GM19467 (cell line): ENCODE results near the gene RYR2.
"Not testable (repeated sequence)": the region's sequence is repeated elsewhere in the genome, so short reads cannot be mapped to it uniquely, and the experiment has no call there.

ENCODE experiments used
- ATAC-seq: cut with Tn5 transposase; IDR thresholded peaks from one replicate; pipeline ENCODE4 v1.9.1; 2021; ENCODE audit warnings: mild to moderate bottlenecking, moderate library complexity; ENCODE audit not compliant: unreplicated experiment

RYR2 gene

DNA sequence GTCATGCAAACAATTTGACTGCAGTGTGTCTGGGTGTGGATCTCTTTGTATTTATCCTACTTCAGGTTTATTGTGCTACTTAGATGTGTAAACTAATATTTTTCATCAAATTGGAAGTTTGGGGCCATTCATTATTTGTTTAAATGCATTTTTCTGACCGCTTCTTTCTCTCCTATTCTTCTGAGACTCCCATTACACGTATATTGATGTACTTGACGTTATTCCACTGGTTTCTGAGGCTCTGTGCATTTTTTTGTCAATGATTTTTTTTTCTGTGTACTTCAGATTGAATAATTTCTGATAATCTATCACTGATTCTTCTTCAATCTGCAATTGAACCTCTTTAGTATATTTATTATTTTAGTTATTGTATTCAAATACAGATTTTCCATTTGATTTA lies 276.8 kb downstream of the RYR2 start:
- ATAC-seq: no peak

DNA sequence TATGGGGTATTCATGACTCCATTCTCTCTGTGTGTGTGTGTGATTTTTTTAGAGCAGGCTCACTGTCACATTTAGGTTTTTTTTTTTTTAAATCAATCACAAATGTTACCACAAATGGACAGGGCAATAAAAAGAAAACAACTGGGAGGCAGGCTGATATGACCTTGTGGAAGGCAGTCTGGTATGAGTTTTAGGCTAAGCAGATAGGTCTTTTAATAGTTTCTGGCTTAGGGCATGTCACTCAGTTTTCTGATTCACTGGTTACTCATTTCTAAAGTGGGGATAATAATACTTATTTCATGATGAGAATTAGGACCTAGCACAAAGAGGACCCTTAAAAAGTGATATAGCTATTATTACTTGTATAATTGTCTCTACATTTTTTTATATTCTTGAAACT lies 278.9 kb downstream of the RYR2 start:
- ATAC-seq: no peak

DNA sequence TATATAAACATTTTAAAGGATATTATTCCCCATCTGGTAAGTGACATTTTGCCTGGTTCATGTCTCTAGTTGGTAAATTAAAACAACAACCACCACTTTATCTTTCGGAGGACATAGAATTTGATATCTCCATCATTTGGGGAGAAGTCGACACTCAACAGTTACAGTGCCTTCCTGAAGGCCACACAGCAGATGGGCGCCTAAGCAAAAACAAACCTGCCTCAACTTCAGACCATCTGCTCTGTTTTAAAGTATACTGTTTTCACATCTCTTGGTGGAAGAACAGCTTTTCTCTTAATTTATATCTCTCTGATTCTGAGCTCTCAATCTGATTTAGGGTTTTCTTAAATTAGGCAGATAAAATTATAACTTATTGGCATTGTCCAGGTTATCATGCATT lies 282.2 kb downstream of the RYR2 start:
- no peak for ATAC-seq

DNA sequence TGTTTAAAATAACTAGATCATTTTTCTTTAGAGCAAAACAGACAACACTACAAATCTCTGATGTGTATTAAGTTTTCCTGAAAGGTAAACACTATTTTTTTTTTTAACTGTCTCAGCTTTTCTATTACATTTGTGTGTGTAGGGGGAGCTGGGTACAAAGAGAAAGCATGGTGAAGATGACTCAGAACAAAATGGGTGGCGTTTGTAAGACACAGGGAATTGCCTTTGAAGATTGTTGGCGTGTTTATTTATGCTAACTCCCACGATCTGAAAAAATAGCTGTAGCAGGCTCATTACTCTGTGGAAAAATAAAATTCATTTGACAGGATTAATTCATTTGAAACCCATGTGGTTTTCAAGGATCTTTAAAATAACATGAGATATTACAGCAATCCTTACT lies 285.1 kb downstream of the RYR2 start:
- no peak for ATAC-seq

DNA sequence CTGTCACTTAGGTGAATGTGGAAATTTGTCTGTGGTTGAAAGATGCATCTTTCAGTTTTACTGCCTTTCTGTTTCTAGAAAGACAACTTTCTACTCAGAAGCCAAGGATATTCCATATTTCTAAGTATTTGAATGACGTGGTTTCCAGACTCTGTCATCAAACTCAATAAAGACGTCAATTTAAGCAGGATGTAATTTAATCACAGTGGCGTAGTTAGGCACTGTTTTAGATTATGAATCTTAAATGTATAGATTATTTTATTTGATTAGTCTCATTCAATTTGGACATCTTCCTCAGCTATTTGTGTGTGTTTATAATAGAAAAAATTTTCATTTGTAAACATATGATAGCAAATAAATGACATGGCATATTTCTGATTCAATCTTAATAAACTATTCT lies 298.9 kb downstream of the RYR2 start:
- ATAC-seq: no peak

DNA sequence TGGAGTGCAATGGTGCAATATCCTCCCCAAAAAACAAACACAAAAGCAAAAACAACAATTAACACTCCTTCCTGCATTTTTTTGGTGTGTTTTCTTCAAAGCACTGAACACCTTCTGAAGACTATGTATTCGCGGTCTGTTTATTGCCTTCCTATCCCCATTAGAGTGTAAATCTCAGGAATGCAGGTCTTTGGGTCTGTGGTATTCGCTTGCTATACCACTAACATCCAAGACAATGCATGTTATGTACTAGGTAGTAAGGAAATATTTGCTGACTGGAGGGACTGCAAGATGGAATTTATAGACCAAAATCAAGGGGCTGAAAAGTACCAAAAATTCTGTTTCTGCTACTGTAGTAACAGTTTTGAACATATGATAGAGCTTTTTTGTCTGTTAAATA lies 299.4 kb downstream of the RYR2 start:
- no peak for ATAC-seq

DNA sequence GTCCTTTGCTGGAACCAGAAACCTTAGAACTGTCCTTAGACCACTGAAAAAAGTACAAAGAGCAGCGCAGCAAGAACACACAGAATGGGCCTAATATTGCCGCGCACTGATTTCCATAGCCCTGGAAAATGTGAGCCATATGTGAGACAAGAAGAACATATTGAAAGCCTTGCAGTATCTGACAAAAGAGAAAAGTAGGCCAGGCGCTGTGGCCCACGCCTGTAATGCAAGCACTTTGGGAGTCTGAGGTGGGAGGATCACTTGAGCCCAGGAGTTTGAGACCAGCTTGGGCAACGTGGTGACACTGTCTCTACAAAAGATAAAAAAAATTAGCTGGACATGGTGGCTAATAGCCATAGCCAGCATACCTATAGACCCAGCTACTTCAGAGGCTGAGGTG lies 300.7 kb downstream of the RYR2 start:
- ATAC-seq: no peak

DNA sequence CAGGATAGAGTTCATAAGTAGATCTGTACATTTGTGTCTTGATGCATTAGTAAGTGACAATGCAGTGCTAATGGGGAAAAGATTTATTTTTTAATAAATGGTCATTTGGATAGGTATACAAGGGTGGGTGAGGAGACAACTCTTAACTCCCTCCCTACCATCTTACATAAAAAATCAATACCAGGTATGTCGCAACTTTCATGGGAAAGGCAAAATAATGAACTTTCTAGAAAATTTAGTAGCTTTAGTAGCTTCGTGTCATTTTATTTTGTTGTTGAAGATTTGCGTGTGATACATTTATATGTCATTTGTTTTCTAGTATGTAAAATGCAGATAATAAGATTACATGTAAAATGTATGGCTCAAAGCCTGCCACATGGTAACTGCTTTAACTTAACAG lies 310.8 kb downstream of the RYR2 start:
- no peak for ATAC-seq

DNA sequence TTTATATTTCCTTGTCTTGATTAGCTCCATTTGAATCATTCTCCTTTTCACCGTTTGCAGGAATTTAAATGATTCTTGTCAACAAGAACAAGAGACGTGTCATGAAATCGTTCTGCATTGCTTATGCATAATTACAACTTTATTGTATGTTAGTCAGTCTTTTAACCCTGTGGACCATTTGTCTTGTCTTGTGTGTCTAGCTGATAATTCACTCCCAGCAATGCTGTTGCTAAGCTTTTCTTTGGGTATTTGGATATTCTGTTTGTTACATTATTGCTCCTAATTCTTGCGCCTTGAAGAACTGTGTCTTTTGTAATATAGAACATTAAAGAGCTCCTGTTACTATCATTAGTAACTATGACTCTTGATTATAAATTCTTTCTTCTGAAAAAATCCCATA lies 311.9 kb downstream of the RYR2 start:
- ATAC-seq: no peak

DNA sequence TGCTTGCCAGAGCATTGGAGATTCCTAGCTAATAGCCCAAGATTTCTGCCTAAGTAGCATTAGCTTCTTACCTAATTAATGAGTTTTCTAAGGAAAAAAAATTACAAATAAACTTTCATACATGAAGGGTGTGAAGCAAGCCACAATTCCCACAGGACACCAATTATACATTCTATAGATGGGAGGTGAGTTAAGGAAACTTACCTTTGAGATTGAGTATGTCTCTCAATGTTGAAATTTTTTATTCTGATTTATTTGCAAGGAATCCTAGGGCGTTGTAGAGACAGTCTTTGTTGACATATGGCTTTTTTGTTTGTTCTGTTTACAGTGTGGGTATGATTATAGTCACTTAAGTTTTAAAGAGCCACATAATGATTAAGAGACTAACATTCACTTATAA lies 313.0 kb downstream of the RYR2 start:
- ATAC-seq: no peak

DNA sequence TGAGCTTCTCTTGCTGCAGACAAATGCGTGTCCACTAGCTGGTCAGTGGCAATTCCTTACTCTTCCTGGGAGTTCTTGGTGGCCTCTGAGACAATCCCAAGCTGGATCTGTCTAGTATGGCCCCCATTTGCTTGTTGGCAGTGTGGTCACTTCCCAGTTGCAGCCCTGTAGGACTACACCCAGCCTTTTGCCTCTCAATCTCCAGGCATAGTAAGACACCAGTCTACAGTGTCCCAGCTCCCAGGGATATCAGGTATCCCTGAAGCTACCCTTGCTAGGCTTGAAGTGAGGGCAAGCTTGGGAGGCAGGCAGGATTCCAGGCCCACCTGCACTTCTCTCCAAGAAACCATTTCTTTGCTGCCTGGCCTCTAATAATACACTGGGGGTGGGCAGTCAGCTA lies 316.6 kb downstream of the RYR2 start:
- ATAC-seq: no peak

DNA sequence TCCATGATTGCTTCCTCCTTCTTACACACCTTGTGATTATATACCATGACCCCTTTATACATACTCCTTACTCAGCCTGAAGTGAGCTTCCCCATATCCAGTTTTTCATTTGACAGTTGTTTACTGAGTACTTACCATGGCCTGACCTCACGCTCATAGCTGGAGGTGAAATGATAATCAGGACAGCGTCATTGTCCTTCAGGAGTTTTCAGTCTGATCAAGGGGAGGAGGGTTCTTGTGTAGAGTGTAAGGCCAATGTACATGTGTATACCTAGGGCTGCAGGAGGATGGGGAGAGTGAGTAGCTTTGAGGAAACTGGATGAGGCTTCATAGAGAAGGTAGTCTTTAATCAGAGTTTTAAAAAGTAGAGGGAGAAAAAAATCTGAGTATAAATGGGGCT lies 325.8 kb downstream of the RYR2 start:
- ATAC-seq: no peak

DNA sequence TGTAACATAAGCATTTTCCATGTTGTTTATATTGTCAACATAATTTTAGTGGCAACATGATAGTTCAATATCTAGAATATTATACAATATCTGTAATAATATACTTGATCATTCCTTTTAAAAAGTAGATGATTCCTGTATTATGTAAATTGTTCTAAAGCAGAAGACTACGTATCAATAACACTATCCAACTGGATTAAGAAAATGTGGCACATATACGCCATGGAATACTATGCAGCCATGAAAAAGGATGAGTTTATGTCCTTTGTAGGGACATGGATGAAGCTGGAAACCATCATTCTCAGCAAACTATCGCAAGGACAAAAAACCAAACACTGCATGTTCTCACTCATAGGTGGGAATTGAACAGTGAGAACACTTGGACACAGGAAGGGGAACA lies 329.5 kb downstream of the RYR2 start:
- ATAC-seq: not testable (repeated sequence)

DNA sequence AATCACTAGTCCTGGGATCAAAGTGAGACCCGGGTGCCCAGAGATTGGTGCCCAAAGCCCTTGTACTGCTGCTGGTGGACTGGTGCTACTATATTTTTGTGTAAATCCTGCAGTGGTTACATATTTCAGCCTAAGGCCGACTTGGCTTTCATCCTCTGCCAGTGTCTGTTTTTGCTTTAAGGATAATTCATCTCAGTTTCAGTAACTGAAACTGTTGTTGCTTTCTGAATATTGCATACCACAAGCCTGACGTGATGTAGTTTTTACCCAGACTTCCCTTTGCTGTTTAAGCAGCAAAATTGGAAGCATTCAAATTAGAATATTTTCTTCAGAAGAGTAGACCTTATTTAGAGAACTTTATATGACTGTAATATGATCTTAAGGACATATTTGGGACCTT lies 341.8 kb downstream of the RYR2 start:
- ATAC-seq: no peak

DNA sequence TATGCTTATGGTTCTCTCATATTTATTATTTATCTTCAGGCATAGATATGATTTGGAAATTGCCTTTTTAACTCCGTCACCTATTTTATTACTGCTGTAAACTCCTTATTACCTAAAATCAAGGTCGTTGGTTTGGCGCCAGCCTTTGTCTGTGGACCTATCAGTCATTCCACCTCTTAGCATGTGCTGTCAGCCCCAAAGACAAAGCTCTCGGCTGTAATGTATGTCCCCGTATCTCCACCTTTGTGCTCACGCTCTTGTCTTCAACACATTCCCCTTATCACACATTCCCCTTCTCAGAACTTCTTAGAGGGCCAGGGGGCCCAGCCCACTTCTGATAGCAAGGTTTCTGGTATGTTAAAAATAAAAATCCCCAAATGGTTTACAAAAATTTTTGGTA lies 342.2 kb downstream of the RYR2 start:
- no peak for ATAC-seq

DNA sequence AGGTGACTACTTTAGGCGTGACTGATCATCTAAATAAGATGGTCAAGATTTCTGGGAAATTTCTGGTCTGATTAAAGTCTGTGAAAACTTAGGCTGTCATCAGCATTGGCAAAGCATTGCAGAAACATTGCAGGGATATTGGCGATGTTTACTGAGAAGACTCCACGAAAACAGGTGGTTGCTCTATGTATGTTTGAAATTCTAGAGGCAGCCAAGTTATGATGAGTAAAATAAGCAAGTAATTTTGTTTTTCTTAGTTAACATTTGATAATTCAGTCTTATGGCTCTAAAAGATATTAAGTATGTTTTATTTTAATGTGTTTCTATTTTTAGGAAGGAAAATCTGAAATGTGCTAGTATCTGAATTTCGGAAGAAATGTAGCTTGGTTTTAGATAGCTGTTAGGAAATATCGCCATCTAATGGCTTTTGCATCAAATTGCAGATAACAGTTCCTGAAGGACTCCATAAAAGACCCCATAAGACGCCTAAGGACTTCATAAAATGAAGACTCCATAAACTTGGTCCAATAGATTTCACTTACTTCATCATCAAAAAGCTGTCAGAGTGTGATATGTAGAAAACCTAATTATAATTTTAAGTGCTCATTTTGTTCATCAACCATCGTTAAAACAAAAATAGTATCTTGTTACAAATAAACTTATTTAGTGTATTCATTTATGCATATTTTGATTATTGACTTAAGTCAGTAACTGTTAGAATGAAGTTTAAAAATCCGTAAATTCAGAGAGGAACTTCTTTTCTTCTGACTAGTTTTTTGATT lies 344.6 kb downstream of the RYR2 start:
- ATAC-seq: no peak

DNA sequence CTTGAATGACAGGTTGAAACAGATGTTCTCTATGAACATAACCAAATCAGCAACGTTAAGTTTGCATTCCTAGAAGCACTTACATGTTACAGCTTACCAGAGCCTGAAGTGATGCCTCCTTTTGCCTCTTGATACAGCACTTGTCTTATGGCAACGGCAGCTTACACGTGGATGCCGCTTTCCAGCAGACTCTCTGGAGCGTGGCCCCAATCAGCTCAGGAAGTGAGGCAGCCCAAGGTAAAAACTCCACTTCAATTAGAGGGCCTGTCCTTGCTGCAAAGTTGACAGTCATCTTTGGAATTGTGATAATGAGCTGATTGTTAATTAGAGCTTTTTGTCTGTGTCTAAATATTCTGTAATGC lies 345.1 kb downstream of the RYR2 start:
- ATAC-seq: no peak

DNA sequence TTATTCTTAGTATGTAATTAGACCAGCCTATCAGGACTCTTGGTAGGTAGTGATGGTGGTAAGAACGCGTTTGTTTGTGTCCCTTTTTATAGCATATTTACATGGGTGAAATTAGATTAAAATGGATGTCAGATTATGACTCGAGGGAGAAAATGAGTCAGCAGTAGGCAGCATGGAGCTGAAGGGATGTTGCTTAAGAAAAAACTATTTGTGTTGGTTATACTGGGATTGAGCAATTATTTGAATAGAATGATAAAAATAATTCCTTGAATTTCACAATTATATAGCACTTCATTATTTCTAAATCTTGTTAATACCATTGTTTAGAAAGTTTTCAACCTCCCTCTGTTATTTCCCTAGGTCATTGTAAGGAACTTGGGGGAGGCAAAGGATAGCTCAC lies 348.8 kb downstream of the RYR2 start:
- no peak for ATAC-seq

DNA sequence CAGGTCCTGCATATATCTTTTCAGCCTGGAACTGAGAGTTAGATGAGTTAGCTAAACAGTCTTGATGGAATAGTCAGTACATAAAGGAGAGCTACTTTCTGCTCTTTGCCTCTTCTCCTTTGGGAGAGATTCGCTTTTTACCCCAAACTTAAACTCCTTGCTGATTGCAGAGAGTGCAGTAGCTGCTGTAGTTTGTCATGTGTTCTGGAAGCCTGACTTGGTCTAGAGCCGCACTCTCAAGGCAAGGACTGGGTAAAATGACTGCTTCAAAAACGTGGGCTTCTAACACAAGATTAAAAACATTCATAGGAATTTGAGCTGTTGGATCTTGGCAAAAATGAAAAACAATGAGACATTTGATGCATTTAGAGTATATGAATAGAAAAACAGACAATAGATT lies 351.6 kb downstream of the RYR2 start:
- no peak for ATAC-seq

DNA sequence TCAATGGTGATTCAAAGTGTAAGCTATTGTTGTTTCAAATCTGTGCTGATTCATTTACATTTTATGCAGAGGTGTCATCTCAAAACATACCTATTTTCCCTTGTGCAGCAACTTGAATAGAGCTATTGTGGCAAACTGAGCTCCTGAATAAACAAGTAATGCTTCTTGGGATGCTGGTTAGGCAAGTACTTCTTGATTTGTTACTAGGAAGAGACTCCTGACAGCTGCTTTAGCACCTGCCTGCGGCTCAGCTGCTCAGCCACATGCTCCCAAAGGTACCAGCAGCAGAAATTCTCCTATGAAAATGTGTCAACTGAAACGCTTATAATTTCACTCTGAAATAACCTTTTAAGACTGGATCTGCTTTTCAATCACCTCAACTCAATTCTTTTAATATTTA lies 352.3 kb downstream of the RYR2 start:
- no peak for ATAC-seq

DNA sequence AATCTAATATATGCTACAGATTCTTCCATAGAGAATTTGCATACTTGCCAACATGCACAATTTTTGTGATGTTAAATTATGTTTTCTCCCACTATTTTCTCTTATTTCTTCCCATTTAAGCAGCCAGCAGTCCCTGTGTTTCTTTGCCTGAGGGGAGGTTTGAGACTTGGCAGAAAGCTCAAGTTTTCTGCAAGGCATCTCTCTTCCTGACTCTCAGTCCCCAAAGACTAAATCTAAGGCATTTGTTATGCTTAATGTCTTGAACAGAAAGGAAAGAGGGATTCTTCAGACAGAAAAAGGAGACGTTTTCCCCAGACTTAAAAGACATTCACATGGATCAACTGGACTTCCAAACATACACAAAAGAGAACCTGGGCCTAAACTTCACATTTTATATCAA lies 354.4 kb downstream of the RYR2 start:
- no peak for ATAC-seq

DNA sequence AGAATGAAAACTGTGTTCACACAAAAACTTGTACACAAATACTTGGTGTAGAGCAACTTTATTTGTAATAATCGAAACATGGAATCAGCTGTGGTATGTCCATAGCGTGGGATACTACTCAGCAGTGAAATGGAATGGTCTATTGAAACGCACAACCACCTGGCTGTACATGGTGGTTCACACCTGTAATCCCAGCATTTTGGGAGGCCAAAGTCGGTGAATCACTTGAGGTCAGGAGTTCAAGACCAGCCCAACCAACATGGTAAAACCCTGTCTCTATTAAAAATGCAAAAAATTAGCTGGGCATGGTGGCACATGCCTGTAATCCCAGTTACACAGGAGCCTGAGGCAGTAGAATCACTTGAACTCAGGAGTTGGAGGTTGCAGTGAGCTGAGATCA lies 356.8 kb downstream of the RYR2 start:
- no peak for ATAC-seq

DNA sequence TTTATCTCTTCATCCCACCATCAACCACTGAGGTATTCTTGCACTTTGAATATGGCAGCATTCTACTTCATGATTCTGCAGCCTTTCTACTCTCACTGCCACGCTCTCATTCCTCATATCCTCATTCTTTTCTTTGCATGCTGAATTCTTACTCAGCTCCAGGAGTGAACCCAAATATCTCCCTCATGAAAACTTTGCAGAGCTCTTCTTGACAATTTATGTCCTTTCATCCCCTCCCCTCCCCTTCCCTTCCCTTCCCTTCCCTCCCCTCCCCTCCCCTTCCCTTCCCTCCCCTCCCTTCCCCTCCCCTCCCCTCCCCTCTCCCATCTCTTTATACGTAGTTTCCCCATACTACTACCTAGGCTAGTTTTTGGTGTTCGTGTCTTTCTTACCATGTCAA lies 363.9 kb downstream of the RYR2 start:
- no peak for ATAC-seq
